Testis (tissue), 2 donors: ENCODE measurements around the gene KIR3DL2.
"Not testable (repeated sequence)": the region's sequence is repeated elsewhere in the genome, so short reads cannot be mapped to it uniquely, and the experiment has no call there.

Experiments used
- POLR2A ChIP-seq: fragments of 450-650 bp; IDR thresholded peaks from one replicate; pipeline ENCODE4 v1.6.1; 2017; ENCODE audit warnings: antibody characterized with exemption, mild to moderate bottlenecking, moderate library complexity
- TF ChIP-seq, protein P1 (sequence below), 3 experiments: fragments of 450-650 bp in 2 of 3; fragments of 200-600 bp in 1 of 3; sonication (generic) in 1 of 3; IDR thresholded peaks; one replicate each; pipeline ENCODE4 v1.5.1; 2016 to 2019; ENCODE audit warnings: antibody characterized with exemption in 3 of 3, mild to moderate bottlenecking in 2 of 3, moderate library complexity in 1 of 3

DNA sequence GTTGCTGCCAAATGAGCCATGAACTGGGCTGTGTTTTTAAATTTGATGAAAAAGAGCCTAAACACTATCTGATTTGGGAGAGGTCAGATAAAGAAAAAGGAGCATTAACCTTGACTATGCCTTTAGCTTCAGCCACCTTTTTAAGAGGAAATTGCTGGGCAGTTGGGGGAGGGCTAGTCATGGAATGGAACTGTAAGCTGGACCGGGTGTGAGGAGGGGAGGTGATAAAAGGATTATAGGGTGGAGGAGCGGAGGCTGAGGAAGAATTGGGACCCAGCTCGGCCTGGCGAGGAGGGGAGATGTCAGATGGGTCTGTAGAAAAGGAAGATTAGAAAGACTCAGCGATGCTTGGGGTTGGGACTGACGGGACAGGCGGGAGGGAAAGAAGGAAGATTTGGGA, 48.4 kb downstream of the KIR3DL2 start:
- TF ChIP-seq, protein P1, sequence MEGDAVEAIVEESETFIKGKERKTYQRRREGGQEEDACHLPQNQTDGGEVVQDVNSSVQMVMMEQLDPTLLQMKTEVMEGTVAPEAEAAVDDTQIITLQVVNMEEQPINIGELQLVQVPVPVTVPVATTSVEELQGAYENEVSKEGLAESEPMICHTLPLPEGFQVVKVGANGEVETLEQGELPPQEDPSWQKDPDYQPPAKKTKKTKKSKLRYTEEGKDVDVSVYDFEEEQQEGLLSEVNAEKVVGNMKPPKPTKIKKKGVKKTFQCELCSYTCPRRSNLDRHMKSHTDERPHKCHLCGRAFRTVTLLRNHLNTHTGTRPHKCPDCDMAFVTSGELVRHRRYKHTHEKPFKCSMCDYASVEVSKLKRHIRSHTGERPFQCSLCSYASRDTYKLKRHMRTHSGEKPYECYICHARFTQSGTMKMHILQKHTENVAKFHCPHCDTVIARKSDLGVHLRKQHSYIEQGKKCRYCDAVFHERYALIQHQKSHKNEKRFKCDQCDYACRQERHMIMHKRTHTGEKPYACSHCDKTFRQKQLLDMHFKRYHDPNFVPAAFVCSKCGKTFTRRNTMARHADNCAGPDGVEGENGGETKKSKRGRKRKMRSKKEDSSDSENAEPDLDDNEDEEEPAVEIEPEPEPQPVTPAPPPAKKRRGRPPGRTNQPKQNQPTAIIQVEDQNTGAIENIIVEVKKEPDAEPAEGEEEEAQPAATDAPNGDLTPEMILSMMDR (IDR thresholded peaks at IDR 0.05), result not testable (repeated sequence)
- TF ChIP-seq POLR2A, result not testable (repeated sequence)
